CD14-positive monocyte (primary cell): Measurements from ENCODE around the gene PTPN14. TPM values are rescaled to one million over a fixed set of nuclear protein-coding genes. Genes with fewer than 3 reads are reported as not detected.
A peak's percentile ranks its signal among the peaks of the same experiment; 100 is the strongest.

Source experiments
- DNase-seq, 3 donors: peaks; one replicate each; pipeline ENCODE4 v3.0.0-alpha.2; 2011 to 2022
- H2AFZ ChIP-seq: 2 replicates; pipeline ENCODE4 v1.6.0; 2012; ENCODE audit warnings: mild to moderate bottlenecking, low read depth, low read length, inconsistent platforms; ENCODE audit not compliant: insufficient read depth, poor library complexity, severe bottlenecking
- H3K27ac ChIP-seq, 2 donors: 1 replicate in 1 of 2; 2 replicates in 1 of 2; pipeline ENCODE4 v1.5.1; 2012 to 2013; ENCODE audit warnings: low read length in 2 of 2, control low read depth in 1 of 2, inconsistent platforms in 1 of 2, low read depth in 1 of 2, mild to moderate bottlenecking in 1 of 2
- H3K27me3 ChIP-seq, 2 donors: one replicate each; pipeline versions ENCODE4 v1.6.0 to v1.6.1; 2011 to 2013; ENCODE audit warnings: low read length in 2 of 2; ENCODE audit not compliant: control insufficient read depth in 2 of 2, insufficient read depth in 2 of 2
- H3K36me3 ChIP-seq, 2 donors: replicated peaks in 1 of 2; 1 replicate in 1 of 2; 2 replicates in 1 of 2; pipeline versions ENCODE4 v1.5.1 to v1.6.1; 2012 to 2013; ENCODE audit warnings: low read length in 2 of 2, control low read depth in 1 of 2, inconsistent platforms in 1 of 2, mild to moderate bottlenecking in 1 of 2; ENCODE audit not compliant: insufficient read depth in 2 of 2, control insufficient read depth in 1 of 2
- H3K4me1 ChIP-seq, 2 donors: 1 replicate in 1 of 2; 2 replicates in 1 of 2; pipeline versions ENCODE4 v1.5.1 to v1.6.1; 2012 to 2013; ENCODE audit warnings: low read length in 2 of 2, control low read depth in 1 of 2, inconsistent platforms in 1 of 2, mild to moderate bottlenecking in 1 of 2, moderate library complexity in 1 of 2; ENCODE audit not compliant: insufficient read depth in 2 of 2, control insufficient read depth in 1 of 2
- H3K4me2 ChIP-seq: replicated peaks from 2 replicates; pipeline ENCODE3; 2012; ENCODE audit warnings: low read length, moderate library complexity, mild to moderate bottlenecking; ENCODE audit not compliant: poor library complexity, severe bottlenecking; ENCODE audit errors: extremely low read depth
- H3K4me3 ChIP-seq, 3 experiments: fragments of 200-600 bp in 1 of 3; sonication (generic) in 1 of 3; replicated peaks in 1 of 3; 1 replicate in 2 of 3; 2 replicates in 1 of 3; pipeline ENCODE4 v1.5.1; 2011 to 2013; ENCODE audit warnings: low read length in 3 of 3, mild to moderate bottlenecking in 3 of 3, control low read depth in 2 of 3, low read depth in 2 of 3, inconsistent platforms in 1 of 3, moderate library complexity in 1 of 3
- H3K79me2 ChIP-seq: 2 replicates; pipeline ENCODE4 v1.6.0; 2012; ENCODE audit warnings: mild to moderate bottlenecking, control low read depth, inconsistent platforms, low read length, moderate library complexity; ENCODE audit not compliant: insufficient read depth
- H3K9ac ChIP-seq: 2 replicates; pipeline ENCODE4 v1.6.0; 2017; ENCODE audit warnings: low read length, mild to moderate bottlenecking; ENCODE audit not compliant: insufficient read depth, poor library complexity, severe bottlenecking
- H3K9me3 ChIP-seq, 2 donors: replicated peaks in 1 of 2; 1 replicate in 1 of 2; 2 replicates in 1 of 2; pipeline versions ENCODE4 v1.5.1 to v1.6.1; 2012 to 2013; ENCODE audit warnings: low read length in 2 of 2, control low read depth in 1 of 2; ENCODE audit not compliant: control insufficient read depth in 1 of 2, insufficient read depth in 1 of 2
- H4K20me1 ChIP-seq: 2 replicates; pipeline ENCODE4 v1.6.0; 2012; ENCODE audit warnings: mild to moderate bottlenecking, low read length, control low read depth, moderate library complexity; ENCODE audit not compliant: insufficient read depth
- H3K27ac Mint-ChIP-seq, 7 donors: one replicate each; pipeline ENCODE4 v1.8.0; 2020; ENCODE audit warnings: mild to moderate bottlenecking in 7 of 7, mixed read lengths in 7 of 7, moderate library complexity in 6 of 7, inconsistent platforms in 2 of 7
- H3K27me3 Mint-ChIP-seq, 3 donors: one replicate each; pipeline ENCODE4 v1.8.0; 2021 to 2022; ENCODE audit warnings: low read depth in 3 of 3, mild to moderate bottlenecking in 3 of 3, mixed read lengths in 3 of 3, moderate library complexity in 3 of 3, inconsistent platforms in 1 of 3
- H3K36me3 Mint-ChIP-seq, 2 donors: one replicate each; pipeline ENCODE4 v1.8.0; 2020; ENCODE audit warnings: mixed read lengths in 2 of 2, inconsistent platforms in 1 of 2, mild to moderate bottlenecking in 1 of 2
- H3K4me1 Mint-ChIP-seq: one replicate; pipeline ENCODE4 v1.8.0; 2020; ENCODE audit warnings: mild to moderate bottlenecking, mixed read lengths
- H3K4me3 Mint-ChIP-seq, 2 donors: one replicate each; pipeline ENCODE4 v1.8.0; 2020; ENCODE audit warnings: mild to moderate bottlenecking in 2 of 2, mixed read lengths in 2 of 2, moderate library complexity in 1 of 2
- H3K9me3 Mint-ChIP-seq, 7 donors: one replicate each; pipeline ENCODE4 v1.8.0; 2020 to 2022; ENCODE audit warnings: mixed read lengths in 7 of 7, mild to moderate bottlenecking in 6 of 7, moderate library complexity in 6 of 7, inconsistent platforms in 2 of 7
- WGBS: methylation state at CpG from one replicate; pipeline ENCODE4 v1.1.5; 2013; ENCODE audit warnings: missing lambda C conversion rate; ENCODE audit not compliant: insufficient coverage; 5-methylcytosine and 5-hydroxymethylcytosine counted together
- intact Hi-C, 2 donors: fragments of 100-400 bp; cut with micrococcal nuclease; formaldehyde crosslinking; loops; one replicate each; pipeline versions ENCODE4 v1.15.0 to v1.15.1; 2023
- polyA plus RNA-seq, 3 donors: library from polyadenylated mRNA; depleted of rRNA in 1 of 3; unstranded in 2 of 3; stranded (reverse) in 1 of 3; fragments of 300-500 nt in 2 of 3; fragments of >200 nt in 1 of 3; fragmentation: Illumina TruSeq in 2 of 3; gene quantifications; 1 replicate in 2 of 3; 2 replicates in 1 of 3; pipeline ENCODE4 v1.2.3, GENCODE V29; 2012 to 2021
- TF ChIP-seq, protein P1 (sequence below): fragments of 200-600 bp; IDR thresholded peaks from one replicate; pipeline ENCODE4 v1.8.0; 2022; ENCODE audit warnings: antibody characterized with exemption, mild to moderate bottlenecking

PTPN14 gene
- polyA plus RNA-seq, 3 donors, result 0.01 TPM; not detected in 1

DNA sequence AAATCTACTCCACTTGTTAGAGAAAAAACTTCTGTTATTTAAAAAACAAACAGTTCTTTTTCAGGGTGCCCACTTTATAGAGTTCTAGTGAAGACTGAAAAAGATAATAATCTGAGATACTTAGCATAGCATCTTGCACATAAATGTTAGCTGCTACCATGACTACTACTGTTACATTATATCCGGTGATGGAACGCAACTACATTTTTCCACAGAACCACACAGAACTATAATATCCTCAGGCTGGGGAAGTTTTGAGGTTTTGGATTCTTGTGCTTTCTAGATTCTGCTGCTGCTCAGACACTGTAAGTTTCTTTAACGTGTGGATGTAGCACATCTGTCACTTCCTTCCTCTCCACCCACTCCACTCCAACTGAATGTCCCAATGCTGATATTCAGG is 110.3 kb downstream of the PTPN14 start:
- Histone ChIP-seq H4K20me1 (no peaks in the 10 kb centered on the region), H3K27me3 (no peaks in the 10 kb centered on the region), H3K27ac (no peak overlapping the region), H3K4me1 (peaks cover 6 to 10% of the 10 kb centered on the region in 2 donors), H3K79me2 (no peaks in the 10 kb centered on the region), H2AFZ (no peak overlapping the region), H3K4me2 (no peak overlapping the region), H3K9me3 (no peaks in the 10 kb centered on the region), H3K9ac (no peak overlapping the region), H3K4me3 (no peak overlapping the region), H3K36me3 (no peaks in the 10 kb centered on the region)
- H3K9me3 Mint-ChIP-seq, result no peaks in the 10 kb centered on the region
- H3K4me3 Mint-ChIP-seq, result no peak overlapping the region
- H3K27me3 Mint-ChIP-seq, result peaks cover 0 to 1% (median 0%) of the 10 kb centered on the region in 3 donors
- no CpG with 5 or more reads among the region's 3 CpGs for WGBS
- H3K4me1 Mint-ChIP-seq, result peaks cover 20% of the 10 kb centered on the region
- H3K27ac Mint-ChIP-seq, result peak overlapping the region in 1 of 7 donors; percentile 20
- DNase-seq, result no peak
- TF ChIP-seq, protein P1, sequence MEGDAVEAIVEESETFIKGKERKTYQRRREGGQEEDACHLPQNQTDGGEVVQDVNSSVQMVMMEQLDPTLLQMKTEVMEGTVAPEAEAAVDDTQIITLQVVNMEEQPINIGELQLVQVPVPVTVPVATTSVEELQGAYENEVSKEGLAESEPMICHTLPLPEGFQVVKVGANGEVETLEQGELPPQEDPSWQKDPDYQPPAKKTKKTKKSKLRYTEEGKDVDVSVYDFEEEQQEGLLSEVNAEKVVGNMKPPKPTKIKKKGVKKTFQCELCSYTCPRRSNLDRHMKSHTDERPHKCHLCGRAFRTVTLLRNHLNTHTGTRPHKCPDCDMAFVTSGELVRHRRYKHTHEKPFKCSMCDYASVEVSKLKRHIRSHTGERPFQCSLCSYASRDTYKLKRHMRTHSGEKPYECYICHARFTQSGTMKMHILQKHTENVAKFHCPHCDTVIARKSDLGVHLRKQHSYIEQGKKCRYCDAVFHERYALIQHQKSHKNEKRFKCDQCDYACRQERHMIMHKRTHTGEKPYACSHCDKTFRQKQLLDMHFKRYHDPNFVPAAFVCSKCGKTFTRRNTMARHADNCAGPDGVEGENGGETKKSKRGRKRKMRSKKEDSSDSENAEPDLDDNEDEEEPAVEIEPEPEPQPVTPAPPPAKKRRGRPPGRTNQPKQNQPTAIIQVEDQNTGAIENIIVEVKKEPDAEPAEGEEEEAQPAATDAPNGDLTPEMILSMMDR, result no peak
- no peaks in the 10 kb centered on the region for H3K36me3 Mint-ChIP-seq
- intact Hi-C loops, result no loop called here

DNA sequence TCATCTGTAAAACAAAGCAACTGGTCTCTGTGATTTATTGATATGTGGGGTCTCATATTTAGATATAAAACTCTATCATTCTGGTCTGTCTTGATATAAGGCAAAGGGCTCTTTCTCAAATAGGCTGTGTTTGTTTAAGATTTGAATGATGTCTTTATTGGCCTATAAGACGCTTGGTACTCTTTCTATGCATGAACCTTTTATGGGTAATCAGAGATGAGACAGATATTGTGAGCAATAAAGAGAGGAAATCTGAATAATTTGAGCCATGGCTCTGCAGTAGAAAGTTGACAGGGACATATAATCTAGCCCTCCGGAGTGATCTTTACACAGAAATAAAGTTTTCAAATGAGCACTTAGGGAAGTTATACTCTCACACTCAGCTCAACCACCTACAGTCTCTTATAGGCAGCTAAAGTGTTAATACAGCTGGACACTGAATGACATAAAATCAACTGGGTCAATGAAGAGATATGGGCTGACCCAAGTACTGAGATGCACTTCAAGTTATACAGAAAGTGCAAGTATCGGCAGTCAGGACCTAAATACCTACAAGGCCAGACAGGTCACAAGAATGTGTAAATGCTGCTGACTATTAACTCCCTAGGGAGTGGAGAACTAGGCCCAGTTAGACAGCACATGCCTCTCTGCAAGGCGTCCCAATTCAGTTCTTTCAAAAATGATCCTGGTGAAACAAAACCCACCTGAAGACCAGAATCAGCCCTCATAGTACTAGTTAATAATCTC is 111.0 kb downstream of the PTPN14 start:
- DNase-seq, result no peak
- no peaks in the 10 kb centered on the region for H3K27me3 ChIP-seq
- peaks cover 6 to 10% of the 10 kb centered on the region in 2 donors for H3K4me1 ChIP-seq
- Mint-ChIP-seq H3K27me3 (no peaks in the 10 kb centered on the region), H3K27ac (peak overlapping the region in 1 of 7 donors; percentile 20), H3K4me1 (peaks cover 20% of the 10 kb centered on the region), H3K4me3 (no peak overlapping the region), H3K36me3 (no peaks in the 10 kb centered on the region), H3K9me3 (no peaks in the 10 kb centered on the region)
- H3K4me2 ChIP-seq, result no peak overlapping the region
- H3K9ac ChIP-seq, result no peak overlapping the region
- TF ChIP-seq, protein P1, result no peak
- H3K4me3 ChIP-seq, result no peak overlapping the region
- H4K20me1 ChIP-seq, result no peaks in the 10 kb centered on the region
- no peaks in the 10 kb centered on the region for H3K79me2 ChIP-seq
- H2AFZ ChIP-seq, result peak overlapping the region; percentile 29
- intact Hi-C loops, result no loop called here
- no peaks in the 10 kb centered on the region for H3K9me3 ChIP-seq
- WGBS, result 100% methylated on average over 2 of the region's 4 CpGs
- H3K27ac ChIP-seq, result no peak overlapping the region
- no peaks in the 10 kb centered on the region for H3K36me3 ChIP-seq
